ENCODE results near the gene DOK6.

The DOK6 gene

DNA sequence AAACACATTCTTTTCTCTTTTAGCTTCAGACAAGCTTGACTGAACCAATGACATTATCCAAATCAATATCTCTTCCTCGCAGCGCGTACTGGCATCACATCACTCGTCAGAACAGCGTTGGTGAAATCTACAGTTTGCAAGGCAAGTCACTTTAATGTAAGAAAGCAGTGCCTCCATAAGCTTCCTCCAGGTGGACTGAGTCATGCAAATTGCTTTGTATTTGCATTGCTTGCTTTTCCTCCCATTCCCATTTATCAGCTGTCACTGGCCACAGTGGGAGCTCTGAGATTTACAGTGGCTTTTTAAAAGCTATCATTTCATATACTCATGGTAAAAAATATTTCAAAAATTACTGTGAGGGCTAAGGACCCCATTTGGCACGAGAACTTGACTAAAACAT, 357.0 kb downstream of the DOK6 start:
- no peak for DNase-seq

DNA sequence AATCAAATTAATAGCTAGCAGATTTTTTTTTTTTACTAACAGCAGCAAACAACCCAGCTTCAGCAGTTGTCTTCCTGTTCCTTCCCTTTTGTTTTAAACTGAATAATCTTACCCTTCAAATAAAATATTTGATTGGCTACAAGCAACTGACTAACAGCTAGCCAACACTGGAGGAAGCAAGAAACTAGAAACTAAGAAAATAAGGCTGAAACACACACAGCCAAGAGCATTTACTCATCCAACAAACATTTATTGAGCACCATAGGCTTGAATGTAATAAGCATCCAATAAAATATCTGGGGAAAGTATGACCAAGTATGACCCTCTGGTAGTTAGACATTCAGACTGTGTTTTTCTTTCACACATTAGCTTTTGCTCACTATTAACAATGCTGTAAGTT, 357.8 kb downstream of the DOK6 start:
- DNase-seq: no peak

DNA sequence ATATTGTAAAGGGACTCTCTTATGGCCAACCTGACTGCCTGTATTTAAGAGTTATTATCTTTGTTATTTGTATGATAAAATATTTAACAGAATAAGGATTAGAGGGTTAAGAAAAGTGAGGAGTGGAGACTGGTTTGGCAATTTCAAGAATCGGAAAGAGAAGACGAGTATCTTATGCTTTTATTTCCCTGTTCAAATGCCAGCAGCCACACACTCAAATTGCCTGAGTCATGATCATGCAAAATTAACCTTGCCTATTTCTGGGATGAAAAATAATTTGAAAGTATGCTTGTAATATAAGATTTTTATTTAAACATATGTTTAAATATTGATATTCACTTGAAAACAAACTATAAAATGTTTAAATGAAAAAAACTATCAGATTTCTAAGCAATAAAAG, 358.4 kb downstream of the DOK6 start:
- no peak for DNase-seq

DNA sequence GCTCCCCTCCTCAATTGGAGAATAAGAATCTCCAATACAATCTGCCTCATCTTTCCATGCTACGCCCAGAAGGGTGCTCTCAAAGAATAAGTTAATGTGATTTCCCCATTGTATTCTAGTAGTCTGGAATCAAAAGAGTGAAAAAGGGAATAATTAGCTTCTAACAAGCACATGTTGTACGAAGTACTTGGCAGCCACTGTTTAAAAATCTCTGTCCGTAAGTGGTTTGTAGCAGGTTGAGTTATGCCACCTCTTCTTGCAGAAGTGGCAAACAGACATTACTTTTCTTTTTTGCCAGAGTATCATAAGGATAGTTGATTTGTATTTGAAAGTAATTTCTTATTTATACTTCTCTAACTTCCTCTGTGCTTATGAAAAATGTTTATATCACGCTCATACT, 362.3 kb downstream of the DOK6 start:
- no peak for DNase-seq

DNA sequence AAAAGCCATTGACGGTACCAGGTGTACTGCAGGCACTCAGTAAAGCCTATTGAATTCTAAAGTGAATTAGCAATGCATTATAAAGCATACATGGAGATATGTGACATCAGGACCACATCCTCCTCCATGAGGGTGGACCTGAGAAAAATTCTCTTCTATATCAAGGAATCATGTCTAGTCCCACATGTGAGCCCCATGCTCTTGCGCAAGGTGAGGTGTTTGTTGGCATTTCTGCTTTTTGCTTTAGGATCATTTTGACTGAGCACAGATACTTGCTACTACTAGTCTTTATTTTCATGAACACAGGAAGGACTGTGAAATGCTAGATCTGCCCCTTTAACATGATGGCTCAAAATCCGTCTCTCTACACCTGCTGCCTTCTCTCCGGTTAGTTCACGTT, 363.1 kb downstream of the DOK6 start:
- DNase-seq: no peak

DNA sequence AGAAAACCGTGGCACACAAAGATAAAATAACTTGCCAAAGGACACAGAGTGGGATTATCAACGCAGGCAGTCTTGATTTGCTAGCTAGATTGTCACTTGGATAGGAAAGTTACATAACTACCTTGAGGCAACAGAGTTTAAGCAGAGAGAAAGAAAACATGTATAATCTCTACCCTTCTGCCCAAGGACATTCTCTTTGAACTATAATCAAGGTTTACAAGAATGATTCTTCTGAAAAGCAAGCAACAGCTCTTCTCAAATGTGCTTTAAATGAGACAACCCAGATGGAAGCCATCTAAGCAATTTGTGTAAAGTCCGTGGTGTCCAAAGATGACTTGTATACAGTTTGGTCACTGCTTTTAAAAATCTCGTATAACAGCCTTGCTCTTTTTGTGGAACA, 369.6 kb downstream of the DOK6 start:
- no peak for DNase-seq

DNA sequence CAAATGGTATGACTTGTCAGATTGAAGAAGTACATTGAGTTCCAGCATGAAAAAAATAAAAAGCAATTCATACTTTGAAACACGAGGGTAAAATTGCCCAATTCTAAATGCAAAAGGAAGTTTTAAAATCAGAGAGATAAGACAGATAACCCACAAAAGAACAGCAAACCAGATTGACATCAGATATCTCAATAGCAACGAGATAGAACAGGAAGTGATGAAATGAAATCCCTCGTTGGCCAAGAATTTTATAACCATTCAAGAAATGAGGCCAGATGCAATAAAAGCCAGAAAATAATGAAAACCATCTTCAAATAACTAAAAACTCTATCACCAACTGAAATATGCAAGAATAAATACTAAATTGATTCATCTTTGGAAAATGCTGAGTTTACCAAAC, 374.1 kb downstream of the DOK6 start:
- no peak for DNase-seq

DNA sequence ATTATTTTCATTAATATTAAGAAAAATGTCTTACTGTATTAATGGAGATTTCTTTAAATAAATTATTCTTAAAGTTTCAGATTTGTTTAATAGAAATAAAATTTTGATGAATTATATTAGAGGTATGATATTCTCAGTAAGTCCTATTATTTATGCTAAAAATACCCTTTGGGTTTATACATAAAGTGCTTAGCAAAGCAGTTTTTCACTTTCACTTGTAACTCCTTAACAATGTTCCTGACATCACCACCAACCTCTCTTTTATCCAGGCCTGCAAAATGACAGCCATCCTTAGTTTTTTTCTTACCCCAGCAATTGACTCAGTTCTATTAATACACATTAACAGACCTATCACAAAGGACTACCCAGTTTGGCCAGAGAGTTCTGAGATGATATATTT, 376.6 kb downstream of the DOK6 start:
- DNase-seq: no peak

DNA sequence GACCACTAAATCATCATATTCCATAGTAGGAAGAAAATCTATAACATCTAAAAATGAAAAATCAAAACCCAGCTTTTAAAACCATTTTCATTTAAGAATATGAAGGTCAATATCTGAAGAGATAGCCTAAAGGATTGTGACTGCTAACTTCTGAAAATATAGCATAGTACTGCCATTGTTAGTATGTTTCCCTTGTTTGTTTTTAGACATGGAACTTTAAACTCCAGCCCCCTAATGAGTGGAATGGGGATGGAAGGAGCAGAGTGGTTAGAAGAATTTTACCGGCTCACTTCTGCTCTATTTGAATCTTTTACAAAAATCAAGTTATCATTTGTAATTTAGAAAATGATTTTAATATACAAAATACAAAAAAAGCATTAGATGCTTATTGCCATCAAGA, 378.0 kb downstream of the DOK6 start:
- DNase-seq: no peak

DNA sequence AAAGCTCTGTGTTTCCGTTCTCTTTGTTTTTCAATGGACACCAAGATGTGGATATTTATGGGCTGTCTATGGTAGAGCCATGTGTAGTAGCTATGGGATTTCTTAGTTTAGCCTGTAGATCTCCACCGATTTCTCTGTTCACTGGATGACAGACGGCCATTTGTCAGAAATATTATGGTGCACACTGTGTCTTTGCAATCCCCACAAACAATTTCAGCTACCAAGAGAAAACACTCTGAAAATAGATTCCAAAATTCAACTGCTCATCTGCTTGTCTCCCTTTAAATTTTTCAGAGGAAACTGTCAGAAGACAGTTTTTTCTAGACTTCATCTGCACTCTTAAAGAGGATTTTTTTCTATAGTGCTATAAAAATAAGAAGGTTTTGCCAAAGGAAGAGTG, 380.2 kb downstream of the DOK6 start:
- DNase-seq: no peak

DNA sequence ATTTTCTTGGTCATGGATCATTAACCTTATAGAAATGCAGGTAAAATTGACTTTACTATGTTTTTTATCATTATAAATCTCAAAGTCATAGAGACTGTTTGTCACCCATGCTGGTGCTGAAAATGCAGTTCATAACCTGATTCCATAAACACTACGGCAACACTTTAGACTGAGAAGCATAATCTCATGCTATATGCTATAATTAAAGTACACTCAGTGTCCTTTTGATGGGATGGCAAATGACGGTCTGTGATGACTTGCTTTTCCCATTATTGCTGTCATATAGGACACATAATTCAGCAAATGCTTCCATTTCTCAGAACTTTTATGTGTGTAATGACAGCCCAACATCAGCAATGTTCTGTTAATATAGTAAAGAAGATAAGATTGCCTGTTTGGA, 384.1 kb downstream of the DOK6 start:
- DNase-seq: no peak

DNA sequence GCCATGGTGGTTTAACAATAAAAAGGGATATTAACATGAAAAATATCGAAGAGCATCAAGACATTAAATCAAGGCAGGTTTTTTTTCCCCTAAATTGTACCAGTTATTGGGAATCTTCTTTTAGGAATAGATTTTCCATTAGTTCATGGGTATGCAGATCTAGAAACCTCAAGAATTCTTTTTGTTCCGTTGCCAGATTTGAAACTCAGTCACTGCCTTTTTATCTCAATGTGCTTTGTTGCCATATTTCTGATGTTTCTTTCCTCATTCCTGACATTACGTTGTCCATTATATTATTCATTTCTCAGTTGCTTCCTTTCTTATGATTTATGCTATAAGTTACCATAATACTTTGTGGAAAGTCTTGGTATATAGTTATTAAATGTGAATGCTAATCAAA, 384.8 kb downstream of the DOK6 start:
- DNase-seq: no peak

DNA sequence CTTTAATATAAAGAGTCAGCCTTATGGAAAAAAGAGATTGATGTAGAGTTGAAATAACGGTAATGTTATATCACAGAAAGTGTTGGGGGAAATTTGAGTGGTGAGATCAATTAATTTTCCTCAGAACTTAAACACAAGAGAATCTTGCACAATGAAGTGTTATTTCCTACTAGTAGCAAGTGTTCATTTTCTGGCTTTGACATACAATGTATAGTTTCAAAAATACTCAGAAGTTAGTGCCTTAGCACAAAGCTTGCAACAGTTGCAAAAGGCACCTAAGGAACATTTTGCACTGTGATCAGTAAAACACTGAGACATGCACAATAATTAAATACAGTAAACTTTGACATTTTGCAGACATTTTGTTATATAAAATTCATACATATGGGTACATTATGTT, 385.7 kb downstream of the DOK6 start:
- no peak for DNase-seq

DNA sequence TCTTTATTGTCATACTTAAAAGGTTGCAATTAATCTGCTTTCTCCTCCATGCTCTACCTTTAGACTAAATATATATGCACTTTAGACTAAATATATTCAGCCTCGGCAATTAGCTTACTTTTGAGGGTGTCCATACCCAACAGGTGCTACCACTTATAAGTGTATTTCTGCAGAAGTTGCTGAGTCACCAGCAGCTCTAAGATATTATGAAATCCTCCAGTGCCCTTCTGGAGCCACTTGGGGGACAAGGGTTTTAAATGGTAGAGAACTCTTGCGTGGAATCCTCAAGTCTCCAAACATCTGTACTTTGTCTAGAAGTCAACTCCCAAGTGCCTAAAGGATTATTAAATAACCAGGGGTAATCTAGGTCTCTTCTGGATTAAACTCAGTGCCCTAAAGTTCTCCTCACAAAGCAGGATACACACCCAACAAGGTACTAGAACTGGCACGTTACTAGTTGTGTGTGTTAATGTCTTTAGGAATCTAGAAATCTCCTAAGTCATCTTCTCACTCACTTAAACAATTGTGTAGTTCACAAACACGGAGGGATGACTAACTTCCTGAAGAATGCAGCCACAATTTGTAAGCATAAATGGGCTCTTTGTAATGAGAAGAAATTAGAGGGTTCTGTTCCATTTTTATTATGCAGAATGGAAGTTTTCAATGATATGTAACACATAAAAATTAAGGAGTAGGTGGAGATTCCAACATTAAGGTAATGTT, 387.3 kb downstream of the DOK6 start:
- no peak for DNase-seq

DNA sequence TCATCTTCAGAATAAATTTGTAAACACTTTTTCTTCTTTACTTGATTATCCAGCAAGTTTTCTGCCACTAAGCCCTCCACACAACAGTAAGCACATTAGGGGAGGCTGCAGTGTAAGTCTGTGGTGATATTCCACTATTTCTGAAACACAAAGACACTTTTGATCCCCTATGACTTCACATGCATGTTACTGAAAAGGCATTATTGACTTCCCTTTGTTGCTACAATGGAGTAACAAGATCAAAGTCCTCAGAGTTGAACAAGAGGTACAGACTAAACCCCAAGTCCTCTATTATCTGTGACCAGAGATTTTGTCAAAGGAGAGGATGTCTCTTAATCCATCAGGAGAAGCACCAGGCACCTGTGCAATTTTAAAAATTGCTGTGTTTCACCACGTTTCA, 389.1 kb downstream of the DOK6 start:
- DNase-seq: no peak

DNA sequence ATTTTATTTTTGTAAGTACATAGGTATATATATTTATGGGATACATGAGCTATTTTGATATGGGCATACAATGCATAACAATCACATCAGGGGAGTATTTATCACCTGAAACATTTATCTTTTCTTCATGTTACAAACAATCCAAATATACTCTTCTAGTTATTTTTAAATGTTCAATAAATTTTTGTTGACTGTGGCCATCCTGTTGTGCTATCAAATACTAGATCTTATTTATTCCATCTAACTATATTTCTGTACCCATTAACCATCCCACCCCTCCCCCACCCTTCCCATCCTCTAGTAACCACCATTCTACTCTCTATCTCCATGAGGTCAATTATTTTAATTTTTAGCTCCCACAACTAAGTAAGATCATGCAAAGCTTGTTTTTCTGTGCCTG, 390.0 kb downstream of the DOK6 start:
- DNase-seq: no peak

DNA sequence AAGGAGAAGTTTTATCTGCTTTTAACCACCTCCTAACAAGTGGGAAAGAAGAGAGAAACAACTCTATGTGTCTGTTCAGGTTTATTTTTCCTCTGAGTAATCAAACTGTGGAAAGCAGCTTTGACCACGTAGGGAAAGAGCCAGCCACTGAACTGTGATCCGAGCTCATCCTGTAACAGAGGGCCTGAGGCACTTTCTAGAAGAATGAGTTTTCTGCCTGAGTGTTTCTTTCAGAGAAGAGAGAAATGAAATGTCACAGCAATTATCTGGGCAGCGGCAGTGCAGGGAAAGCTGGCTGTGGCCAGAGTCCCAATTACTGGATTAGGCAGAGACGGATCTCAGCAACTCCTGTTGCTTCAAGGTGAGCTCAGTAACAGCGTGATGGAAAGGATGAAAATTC, 395.1 kb downstream of the DOK6 start:
- no peak for DNase-seq

DNA sequence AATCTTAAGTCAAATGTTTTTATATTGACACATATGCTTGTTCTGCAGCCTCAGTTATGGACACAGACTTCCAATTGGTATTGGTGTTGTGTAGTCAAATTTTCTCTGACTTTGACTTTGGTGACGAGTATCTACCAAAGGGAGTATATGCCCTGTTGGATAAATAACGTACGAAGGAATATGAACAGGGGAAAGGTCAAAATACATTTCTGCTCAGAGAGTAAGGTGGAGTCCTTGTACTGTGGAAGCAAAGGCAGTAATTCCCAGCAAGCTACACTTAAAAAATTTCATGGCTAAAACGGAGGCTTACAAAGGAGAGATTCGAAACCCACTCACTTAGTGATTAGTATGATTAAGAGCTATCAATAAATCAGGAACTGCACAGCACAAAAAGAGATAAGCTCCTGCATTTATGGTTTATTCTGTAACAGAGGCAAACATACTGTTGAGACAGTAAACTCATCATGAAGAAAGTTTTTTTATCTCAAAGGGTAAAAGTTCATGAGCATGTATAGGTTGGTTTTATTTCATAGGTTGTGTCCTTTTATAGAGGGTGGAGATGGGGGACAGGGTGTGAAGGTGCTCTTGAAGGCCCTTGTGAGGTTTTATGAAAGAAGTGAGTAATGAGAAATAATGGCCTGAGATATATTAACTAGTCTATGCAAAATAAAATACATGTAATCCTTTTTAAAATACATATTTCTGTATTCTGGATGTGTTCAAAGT, 404.3 kb downstream of the DOK6 start:
- DNase-seq: no peak

DNA sequence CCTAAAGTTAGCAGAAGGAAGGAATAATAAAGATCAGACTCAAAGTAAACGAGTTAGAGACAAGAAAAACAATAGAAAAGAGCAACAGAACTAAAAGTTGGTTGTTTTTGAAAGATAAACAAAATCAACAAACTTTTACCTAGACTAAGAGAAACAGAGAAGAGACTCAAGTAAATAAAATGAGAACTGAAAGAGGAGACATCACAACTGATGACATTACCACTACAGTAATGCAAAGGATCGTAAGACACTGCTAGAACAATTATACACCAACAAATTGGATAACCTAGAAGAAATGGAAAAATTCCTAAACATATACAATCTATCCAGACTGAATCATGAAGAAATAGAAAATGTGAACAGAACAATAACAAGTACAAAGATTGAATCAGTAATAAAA, 407.7 kb downstream of the DOK6 start:
- no peak for DNase-seq

DNA sequence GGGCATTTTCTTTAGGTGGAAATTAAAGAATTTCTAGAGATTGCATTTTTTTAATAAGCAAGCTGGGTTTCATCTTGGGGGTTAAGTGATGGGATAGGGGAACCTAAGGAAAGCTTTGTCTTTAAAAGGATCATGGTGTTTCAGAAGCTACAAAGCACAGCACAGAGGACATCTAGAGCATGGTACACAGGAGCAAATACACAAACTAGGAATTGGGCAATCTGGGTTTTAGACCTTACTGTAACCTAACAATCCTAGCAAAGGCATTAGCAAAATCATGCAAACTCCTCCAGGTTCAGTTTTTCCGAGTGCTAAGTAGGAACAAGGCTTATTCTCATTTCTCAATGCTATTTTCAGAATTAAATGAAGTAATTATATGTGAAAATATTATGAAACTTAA, 412.9 kb downstream of the DOK6 start:
- no peak for DNase-seq

DNA sequence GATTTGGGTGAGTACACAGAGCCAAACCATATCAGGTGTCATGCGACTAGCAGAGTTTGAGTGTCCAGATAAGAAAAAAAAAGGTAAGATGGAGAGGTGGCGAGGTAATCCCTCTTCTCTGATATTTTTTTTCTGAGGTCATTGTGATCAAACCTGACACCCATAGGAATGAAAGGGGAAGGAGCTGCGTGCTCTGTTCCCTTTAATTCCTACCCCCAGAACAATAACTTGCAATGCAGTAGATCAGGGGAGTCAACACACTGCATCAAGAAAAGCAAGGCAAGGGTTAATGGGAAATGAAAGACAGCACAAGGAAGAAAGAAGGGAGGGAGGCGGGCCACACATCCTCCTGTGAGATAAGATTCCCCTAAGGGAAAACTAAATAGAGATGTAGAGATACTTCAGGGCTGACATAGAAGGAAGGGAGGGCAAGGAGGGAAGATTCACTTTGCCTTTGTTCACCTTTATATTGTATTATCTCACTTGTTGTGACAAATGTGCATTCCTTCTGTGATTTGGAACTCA, 414.2 kb downstream of the DOK6 start:
- no peak for DNase-seq

DNA sequence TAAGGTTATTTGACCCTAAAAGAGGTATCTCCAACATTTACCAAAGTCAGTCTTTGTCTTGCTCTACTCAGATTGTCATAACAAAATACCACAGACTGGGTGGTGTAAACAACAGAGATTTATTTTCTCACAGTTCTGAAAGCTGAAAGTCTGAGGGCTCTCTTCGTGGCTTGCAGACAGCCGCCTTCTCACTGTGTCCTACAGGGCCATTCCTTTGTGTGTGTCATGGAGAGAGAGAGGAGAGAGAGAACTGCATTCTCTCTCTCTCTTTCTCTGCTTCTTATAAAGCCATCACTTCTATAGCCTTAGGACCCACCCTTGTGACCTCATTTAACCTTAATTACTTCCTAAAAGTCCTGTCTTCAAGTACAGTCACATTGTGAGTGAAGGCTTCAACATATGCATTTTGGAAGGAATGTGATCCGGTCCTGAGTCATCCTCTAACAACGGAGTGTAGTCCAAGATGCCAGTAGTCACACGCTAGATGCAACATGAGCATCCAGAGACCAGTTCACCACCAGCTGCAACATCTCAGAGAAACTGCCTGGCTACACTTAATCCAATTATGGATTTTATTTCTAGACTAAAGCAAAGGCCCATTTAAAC, 416.8 kb downstream of the DOK6 start:
- DNase-seq: no peak

DNA sequence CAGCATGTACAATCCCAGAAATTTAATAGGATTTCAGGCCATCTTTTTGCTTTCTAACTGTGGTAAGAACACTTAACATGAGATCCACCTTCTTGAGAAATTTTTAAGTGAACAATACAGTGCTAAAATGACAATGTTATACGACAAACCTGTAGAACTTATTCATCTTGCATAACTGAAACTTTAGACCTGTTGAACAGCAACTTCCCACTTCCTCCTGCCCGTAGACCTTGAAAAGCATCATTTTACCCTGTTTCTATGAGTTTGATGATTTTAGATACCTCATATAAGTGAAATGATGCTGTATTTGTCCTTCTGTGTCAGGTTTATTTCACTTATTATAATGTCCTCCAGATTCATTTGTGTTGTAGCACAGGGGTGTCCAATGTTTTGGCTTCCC, 418.8 kb downstream of the DOK6 start:
- DNase-seq: no peak

DNA sequence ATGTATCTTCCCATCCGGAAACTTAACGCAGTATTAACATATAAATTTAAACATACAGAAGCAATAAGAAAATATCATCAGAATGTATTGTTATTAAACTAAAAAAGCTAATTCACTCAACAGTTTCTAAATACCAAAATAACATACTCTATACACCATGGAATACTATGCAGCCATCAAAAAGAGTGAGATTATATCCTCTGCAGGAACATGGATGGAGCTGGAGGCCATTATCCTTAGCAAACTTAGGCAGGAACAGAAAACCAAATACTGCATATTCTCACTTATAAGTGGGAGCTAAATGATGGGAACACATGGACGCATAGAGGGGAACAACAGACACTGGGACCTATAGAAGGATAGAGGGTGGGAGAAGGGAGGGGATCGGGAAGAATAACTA, 419.9 kb downstream of the DOK6 start:
- no peak for DNase-seq
